ENCODE results near the gene CYB5R4. TPM values are rescaled to one million over a fixed set of nuclear protein-coding genes. Genes with fewer than 3 reads are reported as not detected.
"Not testable (repeated sequence)": the region's sequence is repeated elsewhere in the genome, so short reads cannot be mapped to it uniquely, and the experiment has no call there.

Gene CYB5R4
- total RNA-seq, 1 experiment from 2014 or later: 17.5 TPM

DNA sequence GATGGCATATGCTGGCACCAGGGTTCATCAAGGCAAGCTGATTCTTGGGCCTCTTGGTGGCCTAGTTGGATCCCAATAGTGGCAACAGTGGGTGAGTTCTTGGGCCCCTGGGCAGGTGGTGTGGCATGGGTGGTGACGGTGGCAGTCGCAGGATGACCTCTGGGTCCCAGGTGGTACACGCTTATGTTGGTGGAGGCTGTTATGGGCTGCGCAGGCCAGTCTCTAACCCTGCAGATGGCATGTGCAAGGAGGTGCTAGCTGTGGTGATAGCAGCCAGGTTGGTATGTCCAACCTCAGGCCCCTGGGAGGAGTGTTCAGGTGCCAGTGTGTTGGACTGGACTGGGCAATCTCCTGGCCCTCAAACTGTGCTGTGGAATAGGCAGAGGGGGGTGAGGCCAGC, 46.2 kb downstream of the CYB5R4 start:
- H3K4me2 ChIP-seq (ENCODE audit: insufficient read depth, insufficient read length, low read length): no peak overlapping the region
- TF ChIP-seq, protein P1, sequence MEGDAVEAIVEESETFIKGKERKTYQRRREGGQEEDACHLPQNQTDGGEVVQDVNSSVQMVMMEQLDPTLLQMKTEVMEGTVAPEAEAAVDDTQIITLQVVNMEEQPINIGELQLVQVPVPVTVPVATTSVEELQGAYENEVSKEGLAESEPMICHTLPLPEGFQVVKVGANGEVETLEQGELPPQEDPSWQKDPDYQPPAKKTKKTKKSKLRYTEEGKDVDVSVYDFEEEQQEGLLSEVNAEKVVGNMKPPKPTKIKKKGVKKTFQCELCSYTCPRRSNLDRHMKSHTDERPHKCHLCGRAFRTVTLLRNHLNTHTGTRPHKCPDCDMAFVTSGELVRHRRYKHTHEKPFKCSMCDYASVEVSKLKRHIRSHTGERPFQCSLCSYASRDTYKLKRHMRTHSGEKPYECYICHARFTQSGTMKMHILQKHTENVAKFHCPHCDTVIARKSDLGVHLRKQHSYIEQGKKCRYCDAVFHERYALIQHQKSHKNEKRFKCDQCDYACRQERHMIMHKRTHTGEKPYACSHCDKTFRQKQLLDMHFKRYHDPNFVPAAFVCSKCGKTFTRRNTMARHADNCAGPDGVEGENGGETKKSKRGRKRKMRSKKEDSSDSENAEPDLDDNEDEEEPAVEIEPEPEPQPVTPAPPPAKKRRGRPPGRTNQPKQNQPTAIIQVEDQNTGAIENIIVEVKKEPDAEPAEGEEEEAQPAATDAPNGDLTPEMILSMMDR (conservative IDR thresholded peaks at IDR 0.05): no peak
- H4K20me1 ChIP-seq (ENCODE audit: control insufficient read depth, insufficient read depth, insufficient read length): no peaks in the 10 kb centered on the region
- H2BK120ac ChIP-seq (ENCODE audit: low read depth, low read length, poor library complexity, severe bottlenecking): no peak overlapping the region
- H3K56ac ChIP-seq (ENCODE audit: insufficient read length, low read depth, low read length): no peak overlapping the region
- no CpG with 5 or more reads among the region's 4 CpGs for WGBS (ENCODE audit: extremely low coverage, insufficient read length, low lambda C conversion rate)
- Mint-ChIP-seq H3K4me1 (peaks cover 15% of the 10 kb centered on the region in 2 experiments), H3K4me3 (no peak overlapping the region), H3K36me3 (ENCODE audit: insufficient read depth in 1 of 3, low read depth in 3 of 3) (peaks cover 0 to 13% (median 9%) of the 10 kb centered on the region in 3 experiments; a peak in 5 of 7 replicates), H3K9me3 (peaks cover 3 to 5% of the 10 kb centered on the region in 2 experiments; a peak in 3 of 5 replicates), H3K27ac (no peak overlapping the region), H3K27me3 (ENCODE audit: low read depth) (no peaks in the 10 kb centered on the region)
- H4K8ac ChIP-seq (replicated peaks; ENCODE audit: insufficient read length, low read depth, low read length): no peak overlapping the region
- no peak overlapping the region for H3K27ac ChIP-seq (ENCODE audit: insufficient read length, low read depth, low read length)
- no peak overlapping the region for H2BK20ac ChIP-seq (ENCODE audit: low read depth, low read length, poor library complexity, severe bottlenecking)
- H2BK12ac ChIP-seq (ENCODE audit: insufficient read length, low read depth, low read length): no peak overlapping the region
- no peak overlapping the region for H2BK15ac ChIP-seq (ENCODE audit: low read depth, low read length)
- no peak overlapping the region for H3K4ac ChIP-seq (ENCODE audit: low read depth, low read length)
- no peak overlapping the region for H4K91ac ChIP-seq (ENCODE audit: insufficient read length, low read depth, low read length)
- no peak overlapping the region for H3K14ac ChIP-seq (ENCODE audit: insufficient read depth, low read length)
- H3K79me2 ChIP-seq (ENCODE audit: insufficient read depth, low read length): peaks cover 1% of the 10 kb centered on the region; the same call in 1 of the 2 replicates
- no peaks in the 10 kb centered on the region for H3K9me3 ChIP-seq (ENCODE audit: control insufficient read depth, low read depth, low read length)
- H3K23ac ChIP-seq (ENCODE audit: insufficient read length, low read depth, low read length): no peak overlapping the region
- no peak overlapping the region for H2BK5ac ChIP-seq (ENCODE audit: insufficient read length, low read length)
- H3T11ph ChIP-seq (ENCODE audit: low read length): no peak overlapping the region
- no peaks in the 10 kb centered on the region for H3K27me3 ChIP-seq (ENCODE audit: insufficient read depth, low read length)
- H3K18ac ChIP-seq (ENCODE audit: insufficient read length, low read depth, low read length): no peak overlapping the region
- no peak overlapping the region for H2AFZ ChIP-seq (ENCODE audit: low read length)
- H3K23me2 ChIP-seq (ENCODE audit: insufficient read length, low read depth, low read length, poor library complexity, severe bottlenecking): no peaks in the 10 kb centered on the region
- H2AK5ac ChIP-seq (ENCODE audit: insufficient read length, low read length): no peak overlapping the region
- H3K4me1 ChIP-seq (ENCODE audit: insufficient read depth, low read length): no peaks in the 10 kb centered on the region
- DNase-seq: no peak
- H3K9ac ChIP-seq (ENCODE audit: extremely low read depth, insufficient read length, low read length): no peak overlapping the region
- H4K5ac ChIP-seq (ENCODE audit: insufficient read length, low read depth, low read length): no peak overlapping the region
- peaks cover 7% of the 10 kb centered on the region for H3K79me1 ChIP-seq (ENCODE audit: insufficient read depth, low read depth, low read length, poor library complexity, severe bottlenecking)

DNA sequence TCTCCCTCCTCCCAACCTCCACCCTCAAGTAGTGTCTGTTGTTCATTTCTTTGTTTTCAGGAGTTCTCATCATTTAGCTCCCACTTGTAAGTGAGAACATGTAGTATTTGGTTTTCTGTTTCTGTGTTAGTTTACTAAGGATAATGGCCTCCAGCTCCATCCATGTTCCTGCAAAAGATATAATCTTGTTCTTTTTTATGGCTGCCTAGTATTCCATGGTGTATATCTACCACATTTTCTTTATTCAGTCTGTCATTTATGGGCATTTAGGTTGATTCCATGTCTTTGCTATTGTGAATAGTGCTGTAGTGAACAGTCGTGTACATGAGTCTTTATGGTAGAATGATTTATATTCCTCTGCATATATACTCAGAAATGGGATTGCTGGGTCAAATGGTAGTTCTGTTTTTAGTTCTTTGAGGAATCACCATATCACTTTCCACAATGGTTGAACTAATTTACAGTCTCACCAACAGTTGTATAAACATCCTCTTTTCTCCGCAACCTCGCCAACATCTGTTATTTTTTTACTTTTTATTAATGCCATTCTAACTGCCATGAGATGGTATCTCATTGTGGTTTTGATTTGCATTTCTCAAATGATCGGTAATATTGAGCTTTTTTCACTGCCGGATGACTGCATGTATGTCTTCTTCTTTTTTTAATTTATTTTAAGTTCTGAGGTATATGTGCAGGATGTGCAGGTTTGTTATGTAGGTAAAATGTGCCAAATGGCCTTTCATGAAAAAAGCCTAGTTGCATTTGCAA, 48.3 kb downstream of the CYB5R4 start:
- H3K4ac ChIP-seq (ENCODE audit: low read depth, low read length); DNase-seq; H3K23me2 ChIP-seq (ENCODE audit: insufficient read length, low read depth, low read length, poor library complexity, severe bottlenecking); H2BK15ac ChIP-seq (ENCODE audit: low read depth, low read length); H3K56ac ChIP-seq (ENCODE audit: insufficient read length, low read depth, low read length); H3K4me2 ChIP-seq (ENCODE audit: insufficient read depth, insufficient read length, low read length); H3K27ac Mint-ChIP-seq; H2BK5ac ChIP-seq (ENCODE audit: insufficient read length, low read length); H2BK120ac ChIP-seq (ENCODE audit: low read depth, low read length, poor library complexity, severe bottlenecking); H3K9ac ChIP-seq (ENCODE audit: extremely low read depth, insufficient read length, low read length); H2AK5ac ChIP-seq (ENCODE audit: insufficient read length, low read length); H3K27me3 Mint-ChIP-seq (ENCODE audit: low read depth); H4K91ac ChIP-seq (ENCODE audit: insufficient read length, low read depth, low read length); H4K20me1 ChIP-seq (ENCODE audit: control insufficient read depth, insufficient read depth, insufficient read length); H3T11ph ChIP-seq (ENCODE audit: low read length); H2BK12ac ChIP-seq (ENCODE audit: insufficient read length, low read depth, low read length); H4K5ac ChIP-seq (ENCODE audit: insufficient read length, low read depth, low read length); H3K18ac ChIP-seq (ENCODE audit: insufficient read length, low read depth, low read length); H4K8ac ChIP-seq (replicated peaks; ENCODE audit: insufficient read length, low read depth, low read length); H3K4me1 ChIP-seq (ENCODE audit: insufficient read depth, low read length); H3K27ac ChIP-seq (ENCODE audit: insufficient read length, low read depth, low read length); H2AFZ ChIP-seq (ENCODE audit: low read length); H3K79me2 ChIP-seq (ENCODE audit: insufficient read depth, low read length); H3K36me3 Mint-ChIP-seq (ENCODE audit: insufficient read depth in 1 of 3, low read depth in 3 of 3); H3K23ac ChIP-seq (ENCODE audit: insufficient read length, low read depth, low read length); H3K4me3 Mint-ChIP-seq; H3K79me1 ChIP-seq (ENCODE audit: insufficient read depth, low read depth, low read length, poor library complexity, severe bottlenecking); H3K27me3 ChIP-seq (ENCODE audit: insufficient read depth, low read length); H3K9me3 Mint-ChIP-seq; H3K14ac ChIP-seq (ENCODE audit: insufficient read depth, low read length); H3K9me3 ChIP-seq (ENCODE audit: control insufficient read depth, low read depth, low read length); H2BK20ac ChIP-seq (ENCODE audit: low read depth, low read length, poor library complexity, severe bottlenecking): not testable (repeated sequence)
- no CpG with 5 or more reads among the region's 5 CpGs for WGBS (ENCODE audit: extremely low coverage, insufficient read length, low lambda C conversion rate)
- peaks cover 29 to 30% of the 10 kb centered on the region in 2 experiments for H3K4me1 Mint-ChIP-seq

Measured in H9 (cell line).